Kidney (tissue), 14 donors: ENCODE measurements around the gene LGALS7. TPM values are rescaled to one million over a fixed set of nuclear protein-coding genes. Genes with fewer than 3 reads are reported as not detected.

ENCODE experiments used
- DNase-seq, 5 donors: peaks; one replicate each; pipeline ENCODE4 v3.0.0-alpha.2; 2013 to 2020
- FAIRE-seq: peaks from 2 replicates; lab custom pipeline; 2012; peaks lifted over from hg19 to GRCh38; lab: Jason Lieb, UNC
- H3K27ac ChIP-seq, 2 donors: one replicate each; pipeline ENCODE4 v1.7.0; 2013; ENCODE audit warnings: low read depth in 2 of 2, low read length in 2 of 2, inconsistent platforms in 1 of 2
- H3K27me3 ChIP-seq: one replicate; pipeline ENCODE4 v1.7.1; 2013; ENCODE audit warnings: low read length, inconsistent platforms; ENCODE audit not compliant: control insufficient read depth, insufficient read depth
- H3K36me3 ChIP-seq, 3 donors: one replicate each; pipeline versions ENCODE4 v1.7.0 to v1.7.1; 2013; ENCODE audit warnings: low read length in 3 of 3, control low read depth in 1 of 3, inconsistent platforms in 1 of 3; ENCODE audit not compliant: insufficient read depth in 3 of 3, control insufficient read depth in 2 of 3
- H3K4me1 ChIP-seq, 3 donors: one replicate each; pipeline versions ENCODE4 v1.7.0 to v1.7.1; 2013; ENCODE audit warnings: low read length in 3 of 3, inconsistent platforms in 1 of 3, low read depth in 1 of 3; ENCODE audit not compliant: control insufficient read depth in 2 of 3, insufficient read depth in 2 of 3
- H3K4me3 ChIP-seq, 3 donors: one replicate each; pipeline versions ENCODE4 v1.7.0 to v1.8.1; 2013; ENCODE audit warnings: low read length in 3 of 3, control low read depth in 1 of 3, inconsistent platforms in 1 of 3
- H3K9ac ChIP-seq, 3 donors: one replicate each; pipeline versions ENCODE4 v1.7.0 to v1.7.1; 2013; ENCODE audit warnings: low read length in 3 of 3, control low read depth in 1 of 3, inconsistent platforms in 1 of 3
- H3K9me3 ChIP-seq, 3 donors: one replicate each; pipeline versions ENCODE4 v1.7.0 to v1.7.1; 2013; ENCODE audit warnings: low read length in 3 of 3, control low read depth in 1 of 3, inconsistent platforms in 1 of 3; ENCODE audit not compliant: control insufficient read depth in 2 of 3, insufficient read depth in 1 of 3
- intact Hi-C: fragments of 100-400 bp; cut with DNase I; formaldehyde crosslinking; loops from one replicate; pipeline ENCODE4 v1.11.1; 2022
- polyA plus RNA-seq: library from polyadenylated mRNA; stranded (reverse); fragments of 350-450 nt; fragmentation: Illumina TruSeq; extraction: RNeasy Lipid Tissue Mini Kit (QIAGEN cat#74804); gene quantifications from one replicate; pipeline ENCODE4 v1.2.3, GENCODE V29; 2014; ENCODE audit warnings: low read depth, low replicate concordance; ENCODE audit not compliant: insufficient read depth
- total RNA-seq: library from RNA; stranded (reverse); fragmentation: NEBNext Ultra II Directional; extraction: Animal tissue kit (Norgen Biotek cat#: 25700); gene quantifications from one replicate; pipeline ENCODE4 v1.2.1, GENCODE V29; 2021
- TF ChIP-seq, protein P1 (sequence below): IDR thresholded peaks from 3 replicates; pipeline ENCODE4 v1.5.1; 2012; ENCODE audit warnings: mild to moderate bottlenecking, moderate library complexity, borderline replicate concordance; ENCODE audit not compliant: insufficient read depth; ENCODE audit errors: extremely low read depth
- donor health status: control.
- donor health status: control.
- donor health status: control.
- donor health status: control.
- donor health status: control.
- donor health status: DM: yes; HTN: yes; CAD: no.
- donor health status: Normal renal cell carcinoma (clear cell type).

The LGALS7 gene
- total and polyA plus RNA-seq, 2 donors from 2014 or later, result 1.3 TPM; not detected in 1

DNA sequence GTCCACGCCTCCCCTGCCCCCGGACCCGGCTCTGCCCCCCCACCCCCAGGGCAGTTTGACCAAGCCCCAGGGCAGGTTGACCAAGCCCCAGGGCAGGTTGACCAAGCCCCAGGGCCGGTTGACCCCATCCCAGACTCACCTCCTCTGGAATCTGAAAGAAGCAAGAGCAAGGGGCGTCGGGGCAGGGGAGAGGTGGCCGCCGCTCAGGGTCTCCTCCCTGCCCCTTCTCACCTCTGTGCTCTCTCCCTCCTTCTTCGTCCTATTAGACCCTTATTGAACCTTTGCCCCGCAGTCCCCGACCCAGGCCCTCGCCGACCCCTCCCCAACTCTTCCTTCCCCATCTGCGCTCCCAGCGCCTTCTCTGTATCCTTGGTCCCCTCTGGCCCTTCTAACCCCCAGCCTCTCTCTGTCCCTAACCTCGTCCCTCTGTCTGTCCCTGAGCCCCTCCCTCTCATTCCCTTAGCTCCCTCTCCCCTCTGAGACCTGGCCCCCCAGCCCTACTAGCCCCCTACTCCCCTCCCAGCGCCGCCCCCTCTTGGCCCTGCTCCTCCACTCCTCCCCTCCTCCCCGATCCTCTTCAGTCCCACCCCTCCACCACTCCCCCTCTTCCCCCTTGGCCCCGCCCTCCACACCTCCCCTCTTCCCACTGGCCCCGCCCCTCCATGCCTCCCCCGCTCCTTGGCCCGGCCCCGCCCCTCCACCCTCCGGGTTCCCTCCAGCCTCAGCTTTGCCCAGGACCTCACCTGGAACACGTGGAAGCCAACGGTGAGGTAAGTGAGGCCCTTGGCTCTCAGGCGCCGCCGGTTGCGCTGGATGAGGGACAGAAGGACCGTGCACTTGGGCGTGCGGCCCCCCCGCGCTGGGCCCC lies 36.7 kb downstream of the LGALS7 start:
- peak overlapping the region in 1 of 3 donors; percentile 47 for H3K4me3 ChIP-seq
- TF ChIP-seq, protein P1, sequence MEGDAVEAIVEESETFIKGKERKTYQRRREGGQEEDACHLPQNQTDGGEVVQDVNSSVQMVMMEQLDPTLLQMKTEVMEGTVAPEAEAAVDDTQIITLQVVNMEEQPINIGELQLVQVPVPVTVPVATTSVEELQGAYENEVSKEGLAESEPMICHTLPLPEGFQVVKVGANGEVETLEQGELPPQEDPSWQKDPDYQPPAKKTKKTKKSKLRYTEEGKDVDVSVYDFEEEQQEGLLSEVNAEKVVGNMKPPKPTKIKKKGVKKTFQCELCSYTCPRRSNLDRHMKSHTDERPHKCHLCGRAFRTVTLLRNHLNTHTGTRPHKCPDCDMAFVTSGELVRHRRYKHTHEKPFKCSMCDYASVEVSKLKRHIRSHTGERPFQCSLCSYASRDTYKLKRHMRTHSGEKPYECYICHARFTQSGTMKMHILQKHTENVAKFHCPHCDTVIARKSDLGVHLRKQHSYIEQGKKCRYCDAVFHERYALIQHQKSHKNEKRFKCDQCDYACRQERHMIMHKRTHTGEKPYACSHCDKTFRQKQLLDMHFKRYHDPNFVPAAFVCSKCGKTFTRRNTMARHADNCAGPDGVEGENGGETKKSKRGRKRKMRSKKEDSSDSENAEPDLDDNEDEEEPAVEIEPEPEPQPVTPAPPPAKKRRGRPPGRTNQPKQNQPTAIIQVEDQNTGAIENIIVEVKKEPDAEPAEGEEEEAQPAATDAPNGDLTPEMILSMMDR, result no peak
- H3K9ac ChIP-seq, result peak overlapping the region in 1 of 3 donors; percentile 19
- DNase-seq, result peak; percentile 72 to 95 (median 82)
- no peaks in the 10 kb centered on the region for H3K36me3 ChIP-seq
- peaks cover 0 to 4% (median 3%) of the 10 kb centered on the region in 3 donors for H3K4me1 ChIP-seq
- no peaks in the 10 kb centered on the region for H3K9me3 ChIP-seq
- peak overlapping the region; percentile 53 to 83 for H3K27ac ChIP-seq
- FAIRE-seq, result no peak
- intact Hi-C loops, result no loop called here
- H3K27me3 ChIP-seq, result no peaks in the 10 kb centered on the region

DNA sequence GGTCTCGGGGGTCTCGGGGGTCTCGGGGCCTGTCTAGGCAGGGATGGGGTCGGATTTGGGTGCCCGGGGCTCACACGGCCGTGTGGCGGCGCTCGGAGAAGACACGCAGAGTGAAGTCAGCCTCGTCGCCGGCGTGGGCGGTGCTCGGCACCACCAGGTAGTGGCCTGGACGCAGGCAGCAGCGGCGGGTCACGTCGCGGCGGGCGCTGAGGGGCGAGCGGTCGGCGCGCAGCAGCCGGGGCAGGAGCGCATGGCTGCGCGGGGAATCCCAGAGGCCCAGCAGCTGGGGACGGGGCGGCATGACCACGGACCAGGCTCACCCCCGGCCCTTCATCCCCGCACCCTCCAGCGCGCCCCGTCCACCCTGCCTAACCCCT lies 37.3 kb downstream of the LGALS7 start:
- H3K9ac ChIP-seq, result no peak overlapping the region
- H3K4me3 ChIP-seq, result peak overlapping the region in 2 of 3 donors; percentile 14 to 47
- DNase-seq (peak in 4 of 5 donors; percentile 59 to 92 (median 76)), FAIRE-seq (no peak)
- no peaks in the 10 kb centered on the region for H3K27me3 ChIP-seq
- H3K9me3 ChIP-seq, result no peaks in the 10 kb centered on the region
- peaks cover 0 to 9% (median 5%) of the 10 kb centered on the region in 3 donors for H3K4me1 ChIP-seq
- intact Hi-C loops, result no loop called here
- TF ChIP-seq, protein P1, result no peak
- peak overlapping the region; percentile 32 to 83 for H3K27ac ChIP-seq
- peaks cover 0 to 3% (median 0%) of the 10 kb centered on the region in 3 donors for H3K36me3 ChIP-seq

DNA sequence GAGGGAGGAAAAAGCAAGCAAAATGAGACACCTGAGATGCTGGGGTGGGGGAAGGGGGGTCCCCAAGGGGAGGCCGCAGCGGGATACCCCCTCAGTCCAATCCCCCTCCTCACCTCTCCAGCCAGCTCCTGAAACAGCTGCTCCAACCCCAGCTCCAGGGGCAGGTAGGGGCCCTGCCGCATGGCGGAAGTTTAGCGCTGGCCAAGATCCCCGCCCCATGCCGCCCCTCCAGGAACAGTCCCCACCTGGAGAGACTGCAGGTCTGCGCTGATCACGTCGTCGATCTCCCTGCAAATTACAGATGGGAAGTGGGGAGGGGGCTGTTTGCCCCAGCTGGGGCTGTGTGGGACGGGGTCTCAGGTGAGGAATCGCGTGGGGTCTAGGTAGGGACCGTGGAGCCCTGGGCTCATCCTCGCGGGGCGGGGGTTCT lies 38.0 kb downstream of the LGALS7 start:
- intact Hi-C loops, result no loop called here
- H3K27me3 ChIP-seq, result no peaks in the 10 kb centered on the region
- FAIRE-seq, result no peak
- peak overlapping the region in 1 of 3 donors; percentile 32 for H3K4me3 ChIP-seq
- H3K27ac ChIP-seq, result peak overlapping the region; percentile 56 to 79
- peak overlapping the region in 1 of 3 donors; percentile 7 for H3K9ac ChIP-seq
- TF ChIP-seq, protein P1, result no peak
- DNase-seq, result peak in 4 of 5 donors; percentile 38 to 83 (median 68)
- peaks cover 3 to 10% (median 4%) of the 10 kb centered on the region in 3 donors for H3K36me3 ChIP-seq
- H3K4me1 ChIP-seq, result peaks cover 0 to 10% (median 5%) of the 10 kb centered on the region in 3 donors
- no peaks in the 10 kb centered on the region for H3K9me3 ChIP-seq
